SK-N-SH treated with all-trans-retinoic acid at 6 μM for 48 hours (cell line): ENCODE results near the gene CYP20A1.

Source experiments
- ZFP3 ChIP-seq: fragments of 250-450 bp; sonication (Bioruptor Pico); IDR thresholded peaks from 2 replicates; pipeline ENCODE4 v1.5.0; 2020; ENCODE audit warnings: mild to moderate bottlenecking, moderate library complexity
- ZNF565 ChIP-seq: fragments of 450-650 bp; formaldehyde crosslinking; conservative IDR thresholded peaks from 2 replicates; pipeline ENCODE4 v1.5.0; 2020; ENCODE audit warnings: low read depth, mild to moderate bottlenecking, moderate library complexity
- TF ChIP-seq, protein P1 (sequence below): fragments of 250-450 bp; sonication (Bioruptor Pico); IDR thresholded peaks from 2 replicates; pipeline ENCODE4 v1.8.0; 2020; ENCODE audit warnings: mild to moderate bottlenecking, moderate library complexity, borderline replicate concordance

DNA sequence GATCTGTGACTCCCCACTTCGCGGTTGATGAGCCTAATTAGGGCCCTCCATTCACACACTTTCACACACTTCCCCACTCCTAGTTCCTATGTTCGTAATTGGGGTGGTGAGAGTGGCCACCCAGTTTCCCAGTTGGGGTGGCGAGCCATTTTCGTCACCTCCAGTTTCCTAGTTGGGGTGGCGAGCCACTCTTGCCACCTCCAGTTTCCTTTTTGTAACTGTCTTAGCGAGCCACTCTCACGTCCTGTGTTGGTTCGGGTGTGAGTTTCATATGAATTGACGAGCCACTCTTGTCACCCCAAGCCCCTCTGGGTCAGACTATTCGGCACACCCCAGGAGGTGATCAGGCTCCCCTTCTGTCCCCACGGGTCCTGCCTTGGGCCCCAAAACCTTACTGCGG, 14.0 kb downstream of the CYP20A1 start:
- TF ChIP-seq, protein P1, sequence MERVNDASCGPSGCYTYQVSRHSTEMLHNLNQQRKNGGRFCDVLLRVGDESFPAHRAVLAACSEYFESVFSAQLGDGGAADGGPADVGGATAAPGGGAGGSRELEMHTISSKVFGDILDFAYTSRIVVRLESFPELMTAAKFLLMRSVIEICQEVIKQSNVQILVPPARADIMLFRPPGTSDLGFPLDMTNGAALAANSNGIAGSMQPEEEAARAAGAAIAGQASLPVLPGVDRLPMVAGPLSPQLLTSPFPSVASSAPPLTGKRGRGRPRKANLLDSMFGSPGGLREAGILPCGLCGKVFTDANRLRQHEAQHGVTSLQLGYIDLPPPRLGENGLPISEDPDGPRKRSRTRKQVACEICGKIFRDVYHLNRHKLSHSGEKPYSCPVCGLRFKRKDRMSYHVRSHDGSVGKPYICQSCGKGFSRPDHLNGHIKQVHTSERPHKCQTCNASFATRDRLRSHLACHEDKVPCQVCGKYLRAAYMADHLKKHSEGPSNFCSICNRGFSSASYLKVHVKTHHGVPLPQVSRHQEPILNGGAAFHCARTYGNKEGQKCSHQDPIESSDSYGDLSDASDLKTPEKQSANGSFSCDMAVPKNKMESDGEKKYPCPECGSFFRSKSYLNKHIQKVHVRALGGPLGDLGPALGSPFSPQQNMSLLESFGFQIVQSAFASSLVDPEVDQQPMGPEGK (CRISPR knock-in tag) = no peak
- TF ChIP-seq ZNF565 (CRISPR knock-in tag) (no peak), ZFP3 (CRISPR knock-in tag) (no peak)
